Neural cell (in vitro differentiated cells): ENCODE results near the gene LGALS12.

Experiments used
- POLR2AphosphoS5 ChIP-seq: IDR thresholded peaks from 2 replicates; pipeline ENCODE4 v1.6.1; 2012
- RAD21 ChIP-seq: fragments of 450-650 bp; conservative IDR thresholded peaks from 2 replicates; pipeline ENCODE4 v1.6.1; 2014; ENCODE audit warnings: antibody characterized with exemption, mild to moderate bottlenecking, moderate library complexity
- SMC3 ChIP-seq: fragments of 450-650 bp; conservative IDR thresholded peaks from 2 replicates; pipeline ENCODE4 v1.6.1; 2014; ENCODE audit warnings: antibody characterized with exemption, mild to moderate bottlenecking, moderate library complexity; ENCODE audit not compliant: poor library complexity
- TAF1 ChIP-seq: IDR thresholded peaks from 2 replicates; pipeline ENCODE4 v1.6.1; 2012; ENCODE audit warnings: low read depth
- TF ChIP-seq, protein P1 (sequence below): fragments of 450-650 bp; IDR thresholded peaks from 2 replicates; pipeline ENCODE4 v1.5.1; 2014; ENCODE audit warnings: antibody characterized with exemption, mild to moderate bottlenecking, moderate library complexity; ENCODE audit not compliant: poor library complexity, severe bottlenecking

DNA sequence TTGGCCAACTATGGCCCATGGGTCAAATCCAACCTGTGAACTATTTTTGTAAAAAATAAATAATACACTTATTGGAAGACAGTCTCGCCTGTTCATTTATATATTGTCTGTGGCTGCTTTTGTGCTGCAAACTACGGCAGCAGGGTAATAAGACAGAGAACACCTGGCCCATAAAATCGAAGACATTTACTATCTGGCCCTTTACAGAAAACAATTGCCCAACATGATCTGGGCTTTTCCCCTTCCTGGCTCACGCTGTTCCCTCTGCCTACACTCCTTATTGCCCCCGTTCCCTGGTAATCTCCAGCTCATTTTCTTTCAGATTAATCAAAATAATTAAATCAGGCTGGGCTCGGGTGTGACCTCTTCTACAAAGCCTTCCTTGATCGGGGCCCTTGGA lies 51.7 kb downstream of the LGALS12 start:
- TF ChIP-seq, protein P1, sequence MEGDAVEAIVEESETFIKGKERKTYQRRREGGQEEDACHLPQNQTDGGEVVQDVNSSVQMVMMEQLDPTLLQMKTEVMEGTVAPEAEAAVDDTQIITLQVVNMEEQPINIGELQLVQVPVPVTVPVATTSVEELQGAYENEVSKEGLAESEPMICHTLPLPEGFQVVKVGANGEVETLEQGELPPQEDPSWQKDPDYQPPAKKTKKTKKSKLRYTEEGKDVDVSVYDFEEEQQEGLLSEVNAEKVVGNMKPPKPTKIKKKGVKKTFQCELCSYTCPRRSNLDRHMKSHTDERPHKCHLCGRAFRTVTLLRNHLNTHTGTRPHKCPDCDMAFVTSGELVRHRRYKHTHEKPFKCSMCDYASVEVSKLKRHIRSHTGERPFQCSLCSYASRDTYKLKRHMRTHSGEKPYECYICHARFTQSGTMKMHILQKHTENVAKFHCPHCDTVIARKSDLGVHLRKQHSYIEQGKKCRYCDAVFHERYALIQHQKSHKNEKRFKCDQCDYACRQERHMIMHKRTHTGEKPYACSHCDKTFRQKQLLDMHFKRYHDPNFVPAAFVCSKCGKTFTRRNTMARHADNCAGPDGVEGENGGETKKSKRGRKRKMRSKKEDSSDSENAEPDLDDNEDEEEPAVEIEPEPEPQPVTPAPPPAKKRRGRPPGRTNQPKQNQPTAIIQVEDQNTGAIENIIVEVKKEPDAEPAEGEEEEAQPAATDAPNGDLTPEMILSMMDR = no peak
- TF ChIP-seq RAD21 = no peak
- no peak for TF ChIP-seq POLR2AphosphoS5
- TF ChIP-seq SMC3 = no peak
- TF ChIP-seq TAF1 = no peak
